K562 (cell line): Measurements from ENCODE around the gene GADD45B. TPM values are rescaled to one million over a fixed set of nuclear protein-coding genes. Genes with fewer than 3 reads are reported as not detected.
"Not testable (repeated sequence)": the region's sequence is repeated elsewhere in the genome, so short reads cannot be mapped to it uniquely, and the experiment has no call there.

Source experiments
- ATAC-seq: fragments of 200-7000 bp; cut with Tn5 transposase; 3 replicates; pipeline ENCODE4 v1.9.1; 2020; ENCODE audit warnings: moderate library complexity
- BruUV-seq: library from RNA; stranded (reverse); fragments of 400-500 nt; replicated peaks from 2 replicates; lab custom pipeline; 2021; lab: Mats Ljungman, UMichigan
- CTCF ChIA-PET: fragments of 300-600 bp; formaldehyde crosslinking; extraction: SDS; loops from one replicate; lab custom pipeline; 2021; ENCODE audit warnings: low intra/inter-chr PET ratio; lab: Yijun Ruan, JAX
- POLR2A ChIA-PET: fragments of 300-600, 350-650 bp; sonication (Branson Sonifier 250); formaldehyde crosslinking; extraction: SDS; loops from one replicate; lab custom pipeline; 2021; ENCODE audit warnings: antibody characterized with exemption, inconsistent platforms; lab: Yijun Ruan, JAX
- DNase-seq, 4 experiments: peaks; one replicate each; pipeline versions ENCODE4 v3.0.0 to v3.0.0-alpha.2; 2011 to 2018; ENCODE audit warnings: low spot score in 3 of 4, mixed read lengths in 3 of 4; ENCODE audit errors: extremely low read depth in 1 of 4
- FAIRE-seq: peaks from 2 replicates; lab custom pipeline; 2011; peaks lifted over from hg19 to GRCh38; lab: Jason Lieb, UNC
- H2AFZ ChIP-seq: 2 replicates; pipeline ENCODE4 v1.6.0; 2011; ENCODE audit warnings: low read depth, low read length, control low read depth, inconsistent platforms
- H3K27ac ChIP-seq: fragments of 200-600 bp; 3 replicates; pipeline ENCODE4 v1.8.0; 2011; ENCODE audit warnings: low read depth, mild to moderate bottlenecking, control low read depth, inconsistent platforms, low read length, moderate library complexity, mixed read lengths; ENCODE audit errors: extremely low read depth
- H3K27me3 ChIP-seq, 2 experiments: fragments of 300-600 bp in 1 of 2; 2 replicates in 1 of 2; 3 replicates in 1 of 2; pipeline versions ENCODE4 v1.6.0 to v1.8.0; 2011; ENCODE audit warnings: inconsistent platforms in 2 of 2, low read length in 2 of 2, mild to moderate bottlenecking in 1 of 2, mixed read lengths in 1 of 2, moderate library complexity in 1 of 2; ENCODE audit not compliant: control insufficient read depth in 2 of 2, insufficient read depth in 2 of 2
- H3K36me3 ChIP-seq: fragments of 300-600 bp; 3 replicates; pipeline ENCODE4 v1.8.0; 2011; ENCODE audit warnings: mild to moderate bottlenecking, low read length, inconsistent platforms; ENCODE audit not compliant: control insufficient read depth, insufficient read depth
- H3K4me1 ChIP-seq, 2 experiments: fragments of 200-600 bp in 1 of 2; replicated peaks in 1 of 2; 2 replicates in 1 of 2; 3 replicates in 1 of 2; pipeline versions ENCODE4 v1.5.1 to v1.8.0; 2011; ENCODE audit warnings: inconsistent platforms in 2 of 2, low read length in 2 of 2, mild to moderate bottlenecking in 1 of 2, mixed read lengths in 1 of 2, moderate library complexity in 1 of 2; ENCODE audit not compliant: control insufficient read depth in 2 of 2, insufficient read depth in 2 of 2
- H3K4me2 ChIP-seq: 2 replicates; pipeline ENCODE4 v1.6.1; 2011; ENCODE audit warnings: low read length, control low read depth, inconsistent platforms, mixed read lengths; ENCODE audit not compliant: insufficient read depth
- H3K4me3 ChIP-seq: fragments of 200-600 bp; sonication (generic), shearing (Covaris generic); 2 replicates; pipeline ENCODE4 v1.5.1; 2016; ENCODE audit warnings: control low read depth, inconsistent platforms
- H3K79me2 ChIP-seq: fragments of 200-600 bp; 3 replicates; pipeline ENCODE4 v1.8.0; 2011; ENCODE audit warnings: low read length, inconsistent platforms; ENCODE audit not compliant: control insufficient read depth, insufficient read depth
- H3K9ac ChIP-seq, 2 experiments: 2 replicates each; pipeline versions ENCODE4 v1.6.0 to v1.6.1; 2011; ENCODE audit warnings: low read depth in 2 of 2, low read length in 2 of 2, control low read depth in 1 of 2, inconsistent platforms in 1 of 2, mild to moderate bottlenecking in 1 of 2, mixed read lengths in 1 of 2; ENCODE audit not compliant: insufficient read depth in 1 of 2
- H3K9me1 ChIP-seq: one replicate; pipeline ENCODE4 v1.6.0; 2011; ENCODE audit warnings: inconsistent platforms, mild to moderate bottlenecking, low read length, moderate library complexity; ENCODE audit not compliant: control insufficient read depth, insufficient read depth
- H3K9me3 ChIP-seq: replicated peaks from 2 replicates; pipeline ENCODE4 v1.5.1; 2011; ENCODE audit warnings: low read depth, low read length, inconsistent platforms; ENCODE audit not compliant: control insufficient read depth, insufficient read depth
- H4K20me1 ChIP-seq: replicated peaks from 2 replicates; pipeline ENCODE4 v1.6.1; 2011; ENCODE audit warnings: low read length, inconsistent platforms, mixed read lengths; ENCODE audit not compliant: control insufficient read depth, insufficient read depth
- ADNP ChIP-seq: fragments of 200-800 bp; sonication (Bioruptor generic); IDR thresholded peaks from 2 replicates; pipeline ENCODE4 v1.6.1; 2016; ENCODE audit warnings: missing genetic modification characterization, missing compliant biosample characterization
- NFE2L1 ChIP-seq: fragments of 450-650 bp; IDR thresholded peaks from 2 replicates; pipeline ENCODE4 v1.6.1; 2016; ENCODE audit warnings: missing genetic modification characterization, low read depth, mild to moderate bottlenecking, missing compliant biosample characterization, moderate library complexity, borderline replicate concordance
- PYGO2 ChIP-seq: fragments of 450-650 bp; IDR thresholded peaks from 2 replicates; pipeline ENCODE4 v1.6.1; 2016; ENCODE audit warnings: mild to moderate bottlenecking, missing genetic modification characterization, moderate library complexity, missing compliant biosample characterization
- SMARCB1 ChIP-seq: IDR thresholded peaks from 2 replicates; pipeline ENCODE4 v1.6.1; 2011; ENCODE audit warnings: improper control_type of control experiment, low read depth; ENCODE audit not compliant: insufficient read length
- TARDBP ChIP-seq: fragments of 450-650 bp; IDR thresholded peaks from 2 replicates; pipeline ENCODE4 v1.6.1; 2016
- ZNF24 ChIP-seq: fragments of 450-650 bp; IDR thresholded peaks from 2 replicates; pipeline ENCODE4 v1.6.1; 2016
- WGBS: fragments of 100-300 bp; shearing (Covaris generic); methylation state at CpG from one replicate; pipeline ENCODE4 v1.1.6; 2016; ENCODE audit warnings: low coverage, mixed read lengths; ENCODE audit not compliant: insufficient coverage; ENCODE audit errors: missing lambda C conversion rate; 5-methylcytosine and 5-hydroxymethylcytosine counted together
- in situ Hi-C: fragments of 300-500 bp; cut with MboI; formaldehyde crosslinking; loops from 4 replicates; pipeline ENCODE4 v1.15.0; 2018; ENCODE audit warnings: inconsistent platforms, mixed read lengths
- intact Hi-C: fragments of 100-400 bp; cut with micrococcal nuclease; formaldehyde crosslinking; loops from 2 replicates; pipeline ENCODE4 v1.14.2; 2022
- polyA plus RNA-seq, 8 experiments: library from polyadenylated mRNA; depleted of rRNA in 4 of 8; stranded (reverse) in 5 of 8; unstranded in 3 of 8; fragments of >200 nt; fragmentation: Nextera tagmentation in 2 of 8; fragmentation: Illumina TruSeq in 1 of 8; extraction: Ambion mirVana in 2 of 8; extraction: Trizol in 1 of 8; gene quantifications; 2 replicates each; pipeline versions ENCODE4 v1.2.1 to v1.2.3, GENCODE V29; 2011 to 2014; ENCODE audit warnings: inconsistent platforms in 1 of 8, missing spikeins in 1 of 8
- total RNA-seq, 7 experiments: library from RNA; depleted of rRNA in 6 of 7; stranded (reverse); fragments of >200 nt in 6 of 7; fragmentation: Illumina TruSeq in 2 of 7; extraction: Trizol in 2 of 7; gene quantifications; 2 replicates each; pipeline versions ENCODE4 v1.2.1 to v1.2.3, GENCODE V29; 2011 to 2021; ENCODE audit warnings: low replicate concordance in 1 of 7
- TF ChIP-seq, protein P1 (sequence below): fragments of 450-650 bp; IDR thresholded peaks from 2 replicates; pipeline ENCODE4 v1.6.1; 2016; ENCODE audit warnings: low read depth

The GADD45B gene
- total and polyA plus RNA-seq, 9 of the 15 experiments (the other 6 are each of a cell fraction or from before 2014, with no cell fraction given), result 0.06 to 4.1 (median 2.1) TPM

DNA sequence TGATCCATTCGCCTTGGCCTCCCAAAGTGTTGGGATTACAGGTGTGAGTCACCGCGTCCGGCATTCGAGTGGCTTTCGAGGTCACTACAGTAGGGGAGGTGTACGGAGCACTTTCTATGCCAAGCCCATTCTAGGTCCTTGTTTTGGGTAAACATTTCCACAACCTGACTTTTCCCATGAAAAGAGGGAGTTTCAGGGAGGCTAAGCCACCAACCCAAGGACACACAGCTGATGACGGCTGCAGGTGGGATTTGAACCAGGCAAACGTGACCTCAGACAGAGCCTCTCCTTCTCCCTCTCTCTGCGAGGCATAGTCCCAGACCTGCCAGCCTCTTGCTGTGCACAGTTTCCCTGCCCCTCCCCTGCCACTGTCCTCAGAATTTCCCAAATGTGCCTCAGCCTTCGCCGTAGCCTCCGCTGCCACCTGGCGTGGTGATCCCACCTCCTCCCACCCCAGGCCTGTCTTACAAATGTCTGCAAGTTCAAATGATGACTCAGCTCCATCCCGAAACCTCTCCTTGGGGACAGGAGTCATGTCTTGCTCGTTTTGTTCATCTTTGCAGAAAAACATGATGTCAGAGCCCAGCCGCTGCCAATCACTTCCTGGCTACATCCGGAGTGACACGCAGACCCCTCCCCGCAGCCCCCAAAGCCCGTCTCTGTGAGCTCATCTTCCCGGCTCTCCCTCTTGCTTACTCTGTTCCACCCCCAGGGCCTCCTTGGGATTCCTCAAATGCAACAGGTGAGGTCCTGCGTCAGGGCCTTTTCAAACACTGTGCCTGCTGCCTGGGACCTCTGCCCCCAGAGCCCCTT lies 6.6 kb upstream of the GADD45B start (continued):
- TF ChIP-seq, protein P1, sequence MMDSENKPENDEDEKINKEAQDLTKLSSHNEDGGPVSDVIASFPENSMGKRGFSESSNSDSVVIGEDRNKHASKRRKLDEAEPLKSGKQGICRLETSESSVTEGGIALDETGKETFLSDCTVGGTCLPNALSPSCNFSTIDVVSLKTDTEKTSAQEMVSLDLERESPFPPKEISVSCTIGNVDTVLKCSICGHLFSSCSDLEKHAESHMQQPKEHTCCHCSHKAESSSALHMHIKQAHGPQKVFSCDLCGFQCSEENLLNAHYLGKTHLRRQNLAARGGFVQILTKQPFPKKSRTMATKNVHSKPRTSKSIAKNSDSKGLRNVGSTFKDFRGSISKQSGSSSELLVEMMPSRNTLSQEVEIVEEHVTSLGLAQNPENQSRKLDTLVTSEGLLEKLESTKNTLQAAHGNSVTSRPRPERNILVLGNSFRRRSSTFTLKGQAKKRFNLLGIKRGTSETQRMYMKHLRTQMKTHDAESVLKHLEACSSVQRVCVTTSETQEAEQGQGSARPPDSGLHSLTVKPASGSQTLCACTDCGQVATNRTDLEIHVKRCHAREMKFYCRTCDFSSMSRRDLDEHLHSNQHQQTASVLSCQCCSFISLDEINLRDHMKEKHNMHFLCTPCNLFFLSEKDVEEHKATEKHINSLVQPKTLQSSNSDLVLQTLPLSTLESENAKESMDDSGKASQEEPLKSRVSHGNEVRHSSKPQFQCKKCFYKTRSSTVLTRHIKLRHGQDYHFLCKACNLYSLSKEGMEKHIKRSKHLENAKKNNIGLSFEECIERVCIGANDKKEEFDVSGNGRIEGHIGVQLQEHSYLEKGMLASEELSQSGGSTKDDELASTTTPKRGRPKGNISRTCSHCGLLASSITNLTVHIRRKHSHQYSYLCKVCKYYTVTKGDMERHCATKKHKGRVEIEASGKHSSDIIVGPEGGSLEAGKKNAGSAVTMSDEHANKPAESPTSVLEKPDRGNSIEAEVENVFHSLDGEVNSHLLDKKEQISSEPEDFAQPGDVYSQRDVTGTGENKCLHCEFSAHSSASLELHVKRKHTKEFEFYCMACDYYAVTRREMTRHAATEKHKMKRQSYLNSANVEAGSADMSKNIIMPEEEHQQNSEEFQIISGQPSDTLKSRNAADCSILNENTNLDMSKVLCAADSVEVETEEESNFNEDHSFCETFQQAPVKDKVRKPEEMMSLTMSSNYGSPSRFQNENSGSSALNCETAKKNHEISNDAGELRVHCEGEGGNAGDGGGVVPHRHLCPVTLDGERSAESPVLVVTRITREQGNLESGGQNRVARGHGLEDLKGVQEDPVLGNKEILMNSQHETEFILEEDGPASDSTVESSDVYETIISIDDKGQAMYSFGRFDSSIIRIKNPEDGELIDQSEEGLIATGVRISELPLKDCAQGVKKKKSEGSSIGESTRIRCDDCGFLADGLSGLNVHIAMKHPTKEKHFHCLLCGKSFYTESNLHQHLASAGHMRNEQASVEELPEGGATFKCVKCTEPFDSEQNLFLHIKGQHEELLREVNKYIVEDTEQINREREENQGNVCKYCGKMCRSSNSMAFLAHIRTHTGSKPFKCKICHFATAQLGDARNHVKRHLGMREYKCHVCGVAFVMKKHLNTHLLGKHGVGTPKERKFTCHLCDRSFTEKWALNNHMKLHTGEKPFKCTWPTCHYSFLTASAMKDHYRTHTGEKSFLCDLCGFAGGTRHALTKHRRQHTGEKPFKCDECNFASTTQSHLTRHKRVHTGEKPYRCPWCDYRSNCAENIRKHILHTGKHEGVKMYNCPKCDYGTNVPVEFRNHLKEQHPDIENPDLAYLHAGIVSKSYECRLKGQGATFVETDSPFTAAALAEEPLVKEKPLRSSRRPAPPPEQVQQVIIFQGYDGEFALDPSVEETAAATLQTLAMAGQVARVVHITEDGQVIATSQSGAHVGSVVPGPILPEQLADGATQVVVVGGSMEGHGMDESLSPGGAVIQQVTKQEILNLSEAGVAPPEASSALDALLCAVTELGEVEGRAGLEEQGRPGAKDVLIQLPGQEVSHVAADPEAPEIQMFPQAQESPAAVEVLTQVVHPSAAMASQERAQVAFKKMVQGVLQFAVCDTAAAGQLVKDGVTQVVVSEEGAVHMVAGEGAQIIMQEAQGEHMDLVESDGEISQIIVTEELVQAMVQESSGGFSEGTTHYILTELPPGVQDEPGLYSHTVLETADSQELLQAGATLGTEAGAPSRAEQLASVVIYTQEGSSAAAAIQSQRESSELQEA, result peak; percentile 64; the same call in 1 of the 2 replicates
- no peak for TF ChIP-seq PYGO2 (tag)
- no peak for TF ChIP-seq NFE2L1
- peak; percentile 26; the same call in 1 of the 2 replicates for TF ChIP-seq ADNP (tag)
- no peak for TF ChIP-seq ZNF24
- TF ChIP-seq TARDBP, result no peak
- no peak for TF ChIP-seq SMARCB1

DNA sequence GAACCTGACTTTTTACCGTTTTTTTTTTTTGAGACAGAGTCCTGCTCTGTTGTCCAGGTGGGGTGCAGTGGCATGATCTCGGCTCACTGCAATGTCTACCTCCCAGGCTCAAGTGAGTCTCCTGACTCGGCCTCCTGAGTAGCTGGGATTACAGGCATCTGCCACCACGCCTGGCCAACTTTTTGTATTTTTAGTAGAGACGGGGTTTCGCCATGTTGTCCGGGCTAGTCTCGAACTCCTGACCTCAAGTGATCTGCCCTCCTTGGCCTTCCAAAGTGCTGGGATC lies 6.1 kb upstream of the GADD45B start:
- ATAC-seq, H3K27me3 ChIP-seq, H3K79me2 ChIP-seq, FAIRE-seq, CTCF ChIA-PET, H3K27ac ChIP-seq, intact Hi-C loops, BruUV-seq, H4K20me1 ChIP-seq, H3K9ac ChIP-seq, DNase-seq, H3K36me3 ChIP-seq, H3K4me3 ChIP-seq, H2AFZ ChIP-seq, H3K4me2 ChIP-seq, H3K9me3 ChIP-seq, H3K9me1 ChIP-seq: not testable (repeated sequence)
- 56% methylated on average over 7 of the region's 8 CpGs for WGBS
- in situ Hi-C loops, result loop anchor here (5.0 kb wide), 2 partner anchors 107 to 142 kb away; no protein-coding TSS in a partner anchor
- peaks cover 6 to 13% of the 10 kb centered on the region in 2 experiments; a peak in 4 of 5 replicates for H3K4me1 ChIP-seq
- POLR2A ChIA-PET, result interaction anchor here (1.1 kb wide), 1 partner anchor 13 kb away, joined by 5 read pairs; the partner anchor contains the start of gene LMNB2
